Chondrocyte (in vitro differentiated cells): Measurements from ENCODE around the gene GABRG3. TPM values are rescaled to one million over a fixed set of nuclear protein-coding genes. Genes with fewer than 3 reads are reported as not detected.

Experiments
- DNase-seq: peaks from one replicate; pipeline ENCODE4 v3.0.0; 2021; ENCODE audit warnings: mixed read lengths, low spot score
- H3K27ac Mint-ChIP-seq: one replicate; pipeline ENCODE4 v1.8.0; 2021; ENCODE audit warnings: mild to moderate bottlenecking, moderate library complexity, mixed read lengths; ENCODE audit not compliant: unreplicated experiment
- H3K27me3 Mint-ChIP-seq: 2 replicates; pipeline ENCODE4 v1.8.0; 2021; ENCODE audit warnings: low read depth, mixed read lengths
- H3K36me3 Mint-ChIP-seq: 2 replicates; pipeline ENCODE4 v1.8.0; 2021; ENCODE audit warnings: low read depth, mixed read lengths
- H3K4me1 Mint-ChIP-seq: 2 replicates; pipeline ENCODE4 v1.8.0; 2021; ENCODE audit warnings: low read depth, mild to moderate bottlenecking, mixed read lengths
- H3K4me3 Mint-ChIP-seq: one replicate; pipeline ENCODE4 v1.8.0; 2021; ENCODE audit warnings: mild to moderate bottlenecking, moderate library complexity, mixed read lengths; ENCODE audit not compliant: unreplicated experiment
- H3K9me3 Mint-ChIP-seq: 2 replicates; pipeline ENCODE4 v1.8.0; 2021; ENCODE audit warnings: low read depth, mixed read lengths
- total RNA-seq: library from RNA; stranded (reverse); gene quantifications from 3 replicates; pipeline ENCODE4 v1.2.1, GENCODE V29; 2021
- TF ChIP-seq, protein P1 (sequence below): fragments of 200-600 bp; sonication (generic); IDR thresholded peaks from 2 replicates; pipeline ENCODE4 v1.5.0; 2021; ENCODE audit warnings: antibody characterized with exemption, mild to moderate bottlenecking, moderate library complexity

GABRG3 gene
- total RNA-seq, 1 donor from 2014 or later = not detected

DNA sequence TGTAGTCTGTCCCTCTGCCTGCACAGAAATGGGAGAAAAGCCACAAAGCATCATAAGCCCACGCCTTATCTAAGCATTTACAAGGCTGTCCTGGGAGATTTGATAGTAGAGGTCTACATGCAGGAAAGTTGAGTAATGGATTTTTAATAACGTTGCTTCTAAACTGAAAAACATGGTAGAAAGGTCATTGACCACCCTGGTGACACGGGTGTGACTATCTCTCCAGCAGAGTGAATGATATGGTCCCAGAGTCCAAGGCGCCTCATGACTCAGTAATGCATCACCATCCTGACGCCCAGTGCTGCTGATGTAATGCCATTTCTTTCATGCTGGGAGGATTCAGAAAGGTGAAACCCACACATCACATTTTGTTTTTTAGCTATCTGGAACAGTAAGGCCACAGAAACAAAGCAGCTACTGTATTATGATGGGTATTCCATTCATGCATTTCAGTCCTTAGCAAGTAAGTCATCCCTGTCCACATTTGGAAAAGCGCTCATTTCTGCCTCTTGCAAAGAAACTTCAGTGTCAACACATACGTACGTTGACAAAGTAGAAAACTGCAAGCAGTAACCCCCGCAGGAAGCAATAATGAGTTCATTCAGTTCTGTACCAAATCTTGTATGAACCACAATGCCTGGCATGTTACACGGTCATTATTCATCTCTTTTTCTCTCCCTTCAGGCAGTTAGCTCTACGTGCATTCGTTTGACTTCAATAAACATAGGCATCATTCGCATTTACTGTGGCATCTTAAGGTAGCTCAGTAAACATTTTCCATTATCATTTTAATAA lies 483.5 kb downstream of the GABRG3 start:
- Mint-ChIP-seq H3K27me3 (no peaks in the 10 kb centered on the region), H3K9me3 (no peaks in the 10 kb centered on the region), H3K36me3 (no peaks in the 10 kb centered on the region), H3K4me3 (no peak overlapping the region), H3K27ac (no peak overlapping the region), H3K4me1 (peaks cover 7% of the 10 kb centered on the region)
- TF ChIP-seq, protein P1, sequence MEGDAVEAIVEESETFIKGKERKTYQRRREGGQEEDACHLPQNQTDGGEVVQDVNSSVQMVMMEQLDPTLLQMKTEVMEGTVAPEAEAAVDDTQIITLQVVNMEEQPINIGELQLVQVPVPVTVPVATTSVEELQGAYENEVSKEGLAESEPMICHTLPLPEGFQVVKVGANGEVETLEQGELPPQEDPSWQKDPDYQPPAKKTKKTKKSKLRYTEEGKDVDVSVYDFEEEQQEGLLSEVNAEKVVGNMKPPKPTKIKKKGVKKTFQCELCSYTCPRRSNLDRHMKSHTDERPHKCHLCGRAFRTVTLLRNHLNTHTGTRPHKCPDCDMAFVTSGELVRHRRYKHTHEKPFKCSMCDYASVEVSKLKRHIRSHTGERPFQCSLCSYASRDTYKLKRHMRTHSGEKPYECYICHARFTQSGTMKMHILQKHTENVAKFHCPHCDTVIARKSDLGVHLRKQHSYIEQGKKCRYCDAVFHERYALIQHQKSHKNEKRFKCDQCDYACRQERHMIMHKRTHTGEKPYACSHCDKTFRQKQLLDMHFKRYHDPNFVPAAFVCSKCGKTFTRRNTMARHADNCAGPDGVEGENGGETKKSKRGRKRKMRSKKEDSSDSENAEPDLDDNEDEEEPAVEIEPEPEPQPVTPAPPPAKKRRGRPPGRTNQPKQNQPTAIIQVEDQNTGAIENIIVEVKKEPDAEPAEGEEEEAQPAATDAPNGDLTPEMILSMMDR = no peak
- DNase-seq = no peak

DNA sequence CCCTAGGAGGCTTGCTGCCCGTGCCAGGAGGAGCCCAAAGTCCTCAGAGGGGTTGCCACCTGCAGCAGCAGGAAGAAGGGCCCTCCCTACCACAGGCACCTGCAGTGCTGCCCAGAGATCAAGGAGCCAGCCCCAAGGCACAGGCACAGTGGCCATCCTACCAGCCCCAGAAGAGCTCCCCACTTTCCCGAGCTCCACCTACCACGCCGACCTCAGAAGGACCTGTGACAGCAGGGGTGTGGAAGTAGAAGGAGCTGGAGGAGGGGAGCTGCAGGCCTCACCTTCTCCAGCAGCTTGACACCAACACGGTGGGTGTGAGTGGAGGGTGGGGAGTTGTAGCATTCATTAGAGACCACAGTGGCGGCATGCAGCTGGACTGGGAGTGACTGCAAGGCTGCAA lies 485.8 kb downstream of the GABRG3 start:
- Mint-ChIP-seq H3K4me3 (no peak overlapping the region), H3K27ac (no peak overlapping the region), H3K9me3 (no peaks in the 10 kb centered on the region), H3K4me1 (peaks cover 7% of the 10 kb centered on the region), H3K36me3 (no peaks in the 10 kb centered on the region), H3K27me3 (no peaks in the 10 kb centered on the region)
- DNase-seq = no peak
- TF ChIP-seq, protein P1 = no peak

DNA sequence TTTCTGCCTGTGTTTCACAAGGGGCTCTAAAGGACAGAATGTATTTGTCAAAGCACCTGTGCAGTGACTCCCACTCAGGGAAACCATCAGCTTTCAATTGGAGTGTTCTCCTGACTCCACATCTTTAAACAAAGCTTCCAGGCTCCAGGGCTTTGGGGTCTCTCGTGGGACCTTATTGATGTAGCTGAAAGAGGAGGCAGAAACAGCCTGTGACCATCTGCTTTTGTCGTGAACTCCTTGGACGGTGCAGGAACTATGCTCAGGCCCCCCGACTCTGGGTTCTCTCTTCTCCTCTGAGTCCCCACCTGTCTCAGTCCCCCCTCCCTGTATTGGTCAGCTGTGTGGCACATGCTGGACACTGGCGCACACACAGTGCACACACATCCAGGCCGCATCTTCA lies 486.8 kb downstream of the GABRG3 start:
- no peaks in the 10 kb centered on the region for H3K36me3 Mint-ChIP-seq
- no peak overlapping the region for H3K27ac Mint-ChIP-seq
- H3K27me3 Mint-ChIP-seq = no peaks in the 10 kb centered on the region
- TF ChIP-seq, protein P1 = no peak
- H3K4me3 Mint-ChIP-seq = no peak overlapping the region
- no peaks in the 10 kb centered on the region for H3K9me3 Mint-ChIP-seq
- DNase-seq = no peak
- peaks cover 7% of the 10 kb centered on the region for H3K4me1 Mint-ChIP-seq

DNA sequence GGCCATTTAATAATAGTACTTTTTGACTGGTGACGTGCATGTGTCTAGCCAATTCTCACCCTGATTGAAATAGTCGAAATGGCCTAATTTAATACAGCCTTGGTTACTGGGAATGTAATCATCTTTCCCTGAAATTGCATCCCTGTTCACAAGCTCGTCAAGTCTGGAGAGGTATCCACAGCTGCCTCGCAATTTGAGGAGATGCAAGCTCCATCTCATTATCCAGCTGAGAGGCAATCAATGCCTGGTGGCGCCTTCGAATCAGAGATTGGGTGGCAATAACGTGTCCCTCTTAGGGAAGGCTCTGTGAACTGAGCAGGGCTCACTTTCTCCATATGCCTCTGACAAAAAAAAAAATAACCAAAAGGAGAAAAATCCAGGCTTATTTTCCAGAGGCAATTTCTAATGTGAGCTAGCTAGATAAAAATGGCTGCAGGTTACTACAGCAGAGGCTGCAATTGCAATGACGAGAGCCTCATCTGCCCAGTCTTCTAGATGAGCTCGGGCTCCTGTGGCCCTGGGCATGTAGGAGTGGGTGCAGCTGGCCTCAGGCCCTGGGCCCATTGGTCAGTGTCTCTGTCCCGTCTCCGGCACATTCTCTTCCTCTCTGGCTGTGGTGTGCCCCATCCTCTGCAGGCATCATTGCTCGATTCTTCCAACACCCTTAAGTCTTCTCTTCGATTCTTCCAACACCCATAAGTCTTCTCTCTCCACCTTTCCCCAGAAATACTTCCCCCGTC lies 487.5 kb downstream of the GABRG3 start:
- Mint-ChIP-seq H3K27me3 (no peaks in the 10 kb centered on the region), H3K4me1 (peaks cover 7% of the 10 kb centered on the region), H3K9me3 (no peaks in the 10 kb centered on the region), H3K36me3 (no peaks in the 10 kb centered on the region), H3K27ac (no peak overlapping the region), H3K4me3 (no peak overlapping the region)
- no peak for DNase-seq
- TF ChIP-seq, protein P1 = no peak

DNA sequence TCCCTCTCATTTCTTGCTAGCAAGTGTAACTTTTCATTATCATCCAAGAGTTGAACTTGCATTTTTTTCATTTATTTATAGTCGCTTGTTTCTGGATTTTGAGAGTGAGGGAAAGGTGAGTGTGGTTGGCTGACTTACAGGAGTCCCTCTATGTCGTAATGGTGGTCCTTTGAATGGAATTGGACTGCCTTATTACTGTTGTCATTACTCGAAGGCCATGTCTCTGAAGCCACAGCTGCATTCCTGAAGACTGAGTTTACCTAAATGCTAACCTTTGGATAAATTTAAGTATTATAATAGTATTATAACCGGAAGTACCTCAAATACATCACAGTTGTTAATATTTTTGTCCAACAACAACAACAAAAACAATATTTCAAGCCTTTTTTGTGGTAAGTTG lies 488.9 kb downstream of the GABRG3 start:
- no peak overlapping the region for H3K4me3 Mint-ChIP-seq
- H3K4me1 Mint-ChIP-seq = peaks cover under 1% of the 10 kb centered on the region
- no peaks in the 10 kb centered on the region for H3K27me3 Mint-ChIP-seq
- DNase-seq = no peak
- no peaks in the 10 kb centered on the region for H3K9me3 Mint-ChIP-seq
- H3K36me3 Mint-ChIP-seq = no peaks in the 10 kb centered on the region
- TF ChIP-seq, protein P1 = no peak
- H3K27ac Mint-ChIP-seq = no peak overlapping the region
